ENCODE results near the gene CPT2. TPM values are rescaled to one million over a fixed set of nuclear protein-coding genes. Genes with fewer than 3 reads are reported as not detected.

The CPT2 gene
- total and polyA plus RNA-seq, 2 of the 13 experiments (the other 11 are each of a cell fraction or from before 2014, with no cell fraction given) = 12.6 to 14.6 TPM

GRCh38 chr1:53196485-53197290 is at the start of gene CPT2 (continued):
- TF ChIP-seq ZBTB40 (IDR thresholded peaks at IDR 0.05) = no peak
- peak; percentile 51 for TF ChIP-seq ZBTB40 (CRISPR knock-in tag; IDR thresholded peaks at IDR 0.05)
- TF ChIP-seq KAT8 (CRISPR knock-in tag; IDR thresholded peaks at IDR 0.05) = peak; percentile 79
- no peak for TF ChIP-seq ZNF337 (CRISPR knock-in tag; IDR thresholded peaks at IDR 0.05; ENCODE audit: borderline replicate concordance, low read depth)
- TF ChIP-seq HOXD1 (CRISPR knock-in tag; IDR thresholded peaks at IDR 0.05) = no peak
- 0 out of 2 replicates have a peak, but pooled peaks have one; percentile 71 for TF ChIP-seq BATF2 (CRISPR knock-in tag; IDR thresholded peaks at IDR 0.05)
- peak; percentile 88 for TF ChIP-seq SP5 (CRISPR knock-in tag; IDR thresholded peaks at IDR 0.05; ENCODE audit: borderline replicate concordance, low read depth)
- peak; percentile 75 for TF ChIP-seq HNRNPLL (IDR thresholded peaks at IDR 0.05; ENCODE audit: low read depth, low read length, poor library complexity, severe bottlenecking)
- peak; percentile 21; the same call in 1 of the 2 replicates for TF ChIP-seq ZNF564 (CRISPR knock-in tag; IDR thresholded peaks at IDR 0.05)
- TF ChIP-seq STAT5B (CRISPR knock-in tag; IDR thresholded peaks at IDR 0.05) = no peak
- no peak for TF ChIP-seq TCF7 (IDR thresholded peaks at IDR 0.05; ENCODE audit: low read depth)
- TF ChIP-seq PATZ1 (CRISPR knock-in tag; IDR thresholded peaks at IDR 0.05) = peak; percentile 94
- TF ChIP-seq GATAD2A (CRISPR knock-in tag; IDR thresholded peaks at IDR 0.05) = peak; percentile 16
- no peak for TF ChIP-seq ZNF724P (CRISPR knock-in tag; IDR thresholded peaks at IDR 0.05; ENCODE audit: borderline replicate concordance)
- TF ChIP-seq SKIL (CRISPR knock-in tag; IDR thresholded peaks at IDR 0.05; ENCODE audit: borderline replicate concordance) = 0 out of 2 replicates have a peak, but pooled peaks have one; percentile 11
